GM23338 (cell line): ENCODE data around the gene STAT5B. TPM values are rescaled to one million over a fixed set of nuclear protein-coding genes. Genes with fewer than 3 reads are reported as not detected.

ENCODE experiments used
- ATAC-seq: fragments of 200-7000 bp; cut with Tn5 transposase; 3 replicates; pipeline ENCODE4 v1.9.1; 2020
- DNase-seq: peaks from one replicate; pipeline ENCODE4 v3.0.0-alpha.2; 2015; ENCODE audit warnings: low spot score
- H2AFZ ChIP-seq: fragments of 200-600 bp; sonication (generic); 2 replicates; pipeline ENCODE4 v1.8.0; 2016; ENCODE audit warnings: antibody characterized with exemption, mild to moderate bottlenecking, moderate library complexity
- H3F3A ChIP-seq: fragments of 200-600 bp; sonication (generic); replicated peaks from 2 replicates; pipeline ENCODE4 v1.8.0; 2017; ENCODE audit warnings: antibody characterized with exemption, mixed run types, low read depth
- H3K27ac ChIP-seq: fragments of 200-600 bp; sonication (generic); 2 replicates; pipeline ENCODE4 v1.6.1; 2016; ENCODE audit warnings: low read depth
- H3K27me3 ChIP-seq: fragments of 200-600 bp; sonication (generic); 2 replicates; pipeline ENCODE4 v1.8.0; 2016; ENCODE audit warnings: mild to moderate bottlenecking, mixed run types, moderate library complexity; ENCODE audit not compliant: insufficient read depth
- H3K36me3 ChIP-seq: fragments of 200-600 bp; sonication (generic); 2 replicates; pipeline ENCODE4 v1.8.0; 2016; ENCODE audit warnings: mild to moderate bottlenecking; ENCODE audit not compliant: insufficient read depth
- H3K4me1 ChIP-seq: fragments of 200-600 bp; sonication (generic); 2 replicates; pipeline ENCODE4 v1.8.0; 2016; ENCODE audit warnings: mild to moderate bottlenecking, moderate library complexity; ENCODE audit not compliant: insufficient read depth
- H3K4me2 ChIP-seq: fragments of 200-600 bp; sonication (generic); 2 replicates; pipeline ENCODE4 v1.7.1; 2017; ENCODE audit warnings: mixed run types
- H3K4me3 ChIP-seq: fragments of 200-600 bp; sonication (generic); 2 replicates; pipeline ENCODE4 v1.6.1; 2016; ENCODE audit warnings: mixed run types
- H3K79me2 ChIP-seq: fragments of 200-600 bp; sonication (generic); replicated peaks from 2 replicates; pipeline ENCODE4 v1.8.0; 2017; ENCODE audit warnings: mild to moderate bottlenecking; ENCODE audit not compliant: insufficient read depth
- H3K9me2 ChIP-seq: fragments of 200-600 bp; sonication (generic); 2 replicates; pipeline ENCODE4 v1.8.0; 2017; ENCODE audit not compliant: insufficient read depth
- H4K20me1 ChIP-seq: fragments of 200-600 bp; sonication (generic); replicated peaks from 2 replicates; pipeline ENCODE4 v1.8.0; 2017; ENCODE audit warnings: mild to moderate bottlenecking; ENCODE audit not compliant: insufficient read depth
- H3K27ac Mint-ChIP-seq: 2 replicates; pipeline ENCODE4 v1.8.0; 2020; ENCODE audit warnings: inconsistent platforms, mild to moderate bottlenecking, moderate library complexity, mixed read lengths
- H3K27me3 Mint-ChIP-seq: 3 replicates; pipeline ENCODE4 v1.8.0; 2022; ENCODE audit warnings: low read depth, mild to moderate bottlenecking, moderate library complexity, mixed read lengths, inconsistent platforms; ENCODE audit not compliant: insufficient read depth, poor library complexity
- H3K36me3 Mint-ChIP-seq: 3 replicates; pipeline ENCODE4 v1.8.0; 2021; ENCODE audit warnings: low read depth, mild to moderate bottlenecking, inconsistent platforms, moderate library complexity, mixed read lengths
- H3K4me1 Mint-ChIP-seq: 3 replicates; pipeline ENCODE4 v1.8.0; 2020; ENCODE audit warnings: mild to moderate bottlenecking, inconsistent platforms, mixed read lengths
- H3K4me3 Mint-ChIP-seq: 3 replicates; pipeline ENCODE4 v1.8.0; 2021; ENCODE audit warnings: moderate library complexity, mild to moderate bottlenecking, inconsistent platforms, mixed read lengths
- H3K9me3 Mint-ChIP-seq: 3 replicates; pipeline ENCODE4 v1.8.0; 2020; ENCODE audit warnings: moderate library complexity, mild to moderate bottlenecking, inconsistent platforms, mixed read lengths
- CREB1 ChIP-seq: fragments of 250-450 bp; sonication (Bioruptor Pico); IDR thresholded peaks from 2 replicates; pipeline ENCODE4 v1.5.0; 2020; ENCODE audit warnings: low read depth, mild to moderate bottlenecking, moderate library complexity
- EZH2phosphoT487 ChIP-seq: fragments of 200-600 bp; sonication (generic); IDR thresholded peaks from one replicate; pipeline ENCODE4 v1.8.1; 2018; ENCODE audit warnings: antibody characterized with exemption; ENCODE audit not compliant: unreplicated experiment
- JUNB ChIP-seq: IDR thresholded peaks from one replicate; pipeline ENCODE4 v1.6.1; 2016; ENCODE audit warnings: antibody characterized with exemption; ENCODE audit not compliant: unreplicated experiment
- NANOG ChIP-seq: IDR thresholded peaks from 2 replicates; pipeline ENCODE4 v1.6.1; 2016; ENCODE audit warnings: antibody characterized with exemption, borderline replicate concordance
- POLR2AphosphoS5 ChIP-seq: IDR thresholded peaks from 2 replicates; pipeline ENCODE4 v1.6.1; 2016; ENCODE audit warnings: antibody characterized with exemption, low read depth
- STAT1 ChIP-seq: IDR thresholded peaks from one replicate; pipeline ENCODE4 v1.6.1; 2016; ENCODE audit warnings: antibody characterized with exemption; ENCODE audit not compliant: unreplicated experiment
- ZNF114 ChIP-seq: fragments of 250-450 bp; sonication (Bioruptor Pico); IDR thresholded peaks from 2 replicates; pipeline ENCODE4 v1.5.0; 2020; ENCODE audit warnings: mild to moderate bottlenecking, moderate library complexity
- polyA plus RNA-seq: library from polyadenylated mRNA; unstranded; fragments of >200 nt; fragmentation: Nextera tagmentation; extraction: Ambion mirVana; gene quantifications from 2 replicates; pipeline ENCODE4 v1.2.1, GENCODE V29; 2016
- total RNA-seq: library from RNA; depleted of rRNA; stranded (reverse); fragments of >200 nt; shearing (Covaris generic); gene quantifications from 2 replicates; pipeline ENCODE4 v1.2.3, GENCODE V29; 2014
- TF ChIP-seq, protein P1 (sequence below): fragments of 250-450 bp; sonication (Bioruptor Pico); IDR thresholded peaks from 2 replicates; pipeline ENCODE4 v1.5.0; 2020; ENCODE audit warnings: mild to moderate bottlenecking, moderate library complexity
- TF ChIP-seq, protein P2 (sequence below): IDR thresholded peaks from 2 replicates; pipeline ENCODE4 v1.6.1; 2016; ENCODE audit warnings: antibody characterized with exemption
- TF ChIP-seq, protein P3 (sequence below): IDR thresholded peaks from one replicate; pipeline ENCODE4 v1.6.1; 2018; ENCODE audit warnings: antibody characterized with exemption; ENCODE audit not compliant: unreplicated experiment

The STAT5B gene
- total and polyA plus RNA-seq, 2 experiments from 2014 or later = 13.9 to 60.5 TPM

DNA sequence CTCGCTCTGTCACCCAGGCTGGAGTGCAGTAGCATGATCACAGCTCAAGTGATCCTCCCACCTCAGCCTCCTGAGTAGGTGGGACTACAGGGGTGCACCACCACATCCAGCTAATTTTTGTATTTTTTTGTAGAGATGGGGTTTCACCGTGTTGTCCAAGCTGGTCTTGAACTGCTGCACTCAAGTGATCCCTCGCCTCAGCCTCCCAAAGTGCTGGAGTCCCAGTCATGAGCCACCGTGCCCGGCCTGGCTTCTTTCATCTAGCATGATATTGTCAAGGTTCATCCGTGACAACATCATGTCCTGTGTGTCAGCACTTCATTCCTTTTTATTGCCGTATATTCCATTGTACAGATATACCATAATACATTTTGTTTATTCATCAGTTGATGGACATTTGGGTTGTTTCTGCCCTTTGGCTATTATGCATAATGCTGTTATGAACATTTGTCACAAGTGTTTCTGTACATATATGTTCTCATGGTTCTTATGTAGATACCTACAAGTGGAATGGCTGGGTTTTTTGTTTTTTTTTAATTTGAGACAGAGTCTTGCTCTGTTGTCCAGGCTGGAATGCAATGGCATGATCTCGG, 78.5 kb downstream of the STAT5B start:
- Histone ChIP-seq H4K20me1 (no peaks in the 10 kb centered on the region), H3K36me3 (no peaks in the 10 kb centered on the region), H3K4me1 (peaks cover 5% of the 10 kb centered on the region), H2AFZ (no peak overlapping the region), H3F3A (0 out of 2 replicates have a peak, but pooled peaks cover 9% of the 10 kb centered on the region), H3K9me2 (no peaks in the 10 kb centered on the region), H3K4me3 (no peak overlapping the region), H3K27ac (no peak overlapping the region), H3K79me2 (no peaks in the 10 kb centered on the region), H3K4me2 (no peak overlapping the region), H3K27me3 (no peaks in the 10 kb centered on the region)
- peaks cover 13% of the 10 kb centered on the region for H3K4me1 Mint-ChIP-seq
- no peak for TF ChIP-seq STAT1
- no peak for TF ChIP-seq CREB1
- TF ChIP-seq ZNF114 (CRISPR knock-in tag) = no peak
- TF ChIP-seq JUNB = no peak
- no peak for TF ChIP-seq NANOG
- TF ChIP-seq, protein P1, sequence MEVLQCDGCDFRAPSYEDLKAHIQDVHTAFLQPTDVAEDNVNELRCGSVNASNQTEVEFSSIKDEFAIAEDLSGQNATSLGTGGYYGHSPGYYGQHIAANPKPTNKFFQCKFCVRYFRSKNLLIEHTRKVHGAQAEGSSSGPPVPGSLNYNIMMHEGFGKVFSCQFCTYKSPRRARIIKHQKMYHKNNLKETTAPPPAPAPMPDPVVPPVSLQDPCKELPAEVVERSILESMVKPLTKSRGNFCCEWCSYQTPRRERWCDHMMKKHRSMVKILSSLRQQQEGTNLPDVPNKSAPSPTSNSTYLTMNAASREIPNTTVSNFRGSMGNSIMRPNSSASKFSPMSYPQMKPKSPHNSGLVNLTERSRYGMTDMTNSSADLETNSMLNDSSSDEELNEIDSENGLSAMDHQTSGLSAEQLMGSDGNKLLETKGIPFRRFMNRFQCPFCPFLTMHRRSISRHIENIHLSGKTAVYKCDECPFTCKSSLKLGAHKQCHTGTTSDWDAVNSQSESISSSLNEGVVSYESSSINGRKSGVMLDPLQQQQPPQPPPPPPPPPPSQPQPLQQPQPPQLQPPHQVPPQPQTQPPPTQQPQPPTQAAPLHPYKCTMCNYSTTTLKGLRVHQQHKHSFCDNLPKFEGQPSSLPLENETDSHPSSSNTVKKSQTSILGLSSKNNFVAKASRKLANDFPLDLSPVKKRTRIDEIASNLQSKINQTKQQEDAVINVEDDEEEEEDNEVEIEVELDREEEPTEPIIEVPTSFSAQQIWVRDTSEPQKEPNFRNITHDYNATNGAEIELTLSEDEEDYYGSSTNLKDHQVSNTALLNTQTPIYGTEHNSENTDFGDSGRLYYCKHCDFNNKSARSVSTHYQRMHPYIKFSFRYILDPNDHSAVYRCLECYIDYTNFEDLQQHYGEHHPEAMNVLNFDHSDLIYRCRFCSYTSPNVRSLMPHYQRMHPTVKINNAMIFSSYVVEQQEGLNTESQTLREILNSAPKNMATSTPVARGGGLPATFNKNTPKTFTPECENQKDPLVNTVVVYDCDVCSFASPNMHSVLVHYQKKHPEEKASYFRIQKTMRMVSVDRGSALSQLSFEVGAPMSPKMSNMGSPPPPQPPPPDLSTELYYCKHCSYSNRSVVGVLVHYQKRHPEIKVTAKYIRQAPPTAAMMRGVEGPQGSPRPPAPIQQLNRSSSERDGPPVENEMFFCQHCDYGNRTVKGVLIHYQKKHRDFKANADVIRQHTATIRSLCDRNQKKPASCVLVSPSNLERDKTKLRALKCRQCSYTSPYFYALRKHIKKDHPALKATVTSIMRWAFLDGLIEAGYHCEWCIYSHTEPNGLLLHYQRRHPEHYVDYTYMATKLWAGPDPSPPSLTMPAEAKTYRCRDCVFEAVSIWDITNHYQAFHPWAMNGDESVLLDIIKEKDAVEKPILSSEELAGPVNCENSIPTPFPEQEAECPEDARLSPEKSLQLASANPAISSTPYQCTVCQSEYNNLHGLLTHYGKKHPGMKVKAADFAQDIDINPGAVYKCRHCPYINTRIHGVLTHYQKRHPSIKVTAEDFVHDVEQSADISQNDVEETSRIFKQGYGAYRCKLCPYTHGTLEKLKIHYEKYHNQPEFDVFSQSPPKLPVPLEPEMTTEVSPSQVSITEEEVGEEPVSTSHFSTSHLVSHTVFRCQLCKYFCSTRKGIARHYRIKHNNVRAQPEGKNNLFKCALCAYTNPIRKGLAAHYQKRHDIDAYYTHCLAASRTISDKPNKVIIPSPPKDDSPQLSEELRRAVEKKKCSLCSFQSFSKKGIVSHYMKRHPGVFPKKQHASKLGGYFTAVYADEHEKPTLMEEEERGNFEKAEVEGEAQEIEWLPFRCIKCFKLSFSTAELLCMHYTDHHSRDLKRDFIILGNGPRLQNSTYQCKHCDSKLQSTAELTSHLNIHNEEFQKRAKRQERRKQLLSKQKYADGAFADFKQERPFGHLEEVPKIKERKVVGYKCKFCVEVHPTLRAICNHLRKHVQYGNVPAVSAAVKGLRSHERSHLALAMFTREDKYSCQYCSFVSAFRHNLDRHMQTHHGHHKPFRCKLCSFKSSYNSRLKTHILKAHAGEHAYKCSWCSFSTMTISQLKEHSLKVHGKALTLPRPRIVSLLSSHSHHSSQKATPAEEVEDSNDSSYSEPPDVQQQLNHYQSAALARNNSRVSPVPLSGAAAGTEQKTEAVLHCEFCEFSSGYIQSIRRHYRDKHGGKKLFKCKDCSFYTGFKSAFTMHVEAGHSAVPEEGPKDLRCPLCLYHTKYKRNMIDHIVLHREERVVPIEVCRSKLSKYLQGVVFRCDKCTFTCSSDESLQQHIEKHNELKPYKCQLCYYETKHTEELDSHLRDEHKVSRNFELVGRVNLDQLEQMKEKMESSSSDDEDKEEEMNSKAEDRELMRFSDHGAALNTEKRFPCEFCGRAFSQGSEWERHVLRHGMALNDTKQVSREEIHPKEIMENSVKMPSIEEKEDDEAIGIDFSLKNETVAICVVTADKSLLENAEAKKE (CRISPR knock-in tag) = no peak
- TF ChIP-seq POLR2AphosphoS5 = no peak
- TF ChIP-seq EZH2phosphoT487 = no peak
- TF ChIP-seq, protein P2, sequence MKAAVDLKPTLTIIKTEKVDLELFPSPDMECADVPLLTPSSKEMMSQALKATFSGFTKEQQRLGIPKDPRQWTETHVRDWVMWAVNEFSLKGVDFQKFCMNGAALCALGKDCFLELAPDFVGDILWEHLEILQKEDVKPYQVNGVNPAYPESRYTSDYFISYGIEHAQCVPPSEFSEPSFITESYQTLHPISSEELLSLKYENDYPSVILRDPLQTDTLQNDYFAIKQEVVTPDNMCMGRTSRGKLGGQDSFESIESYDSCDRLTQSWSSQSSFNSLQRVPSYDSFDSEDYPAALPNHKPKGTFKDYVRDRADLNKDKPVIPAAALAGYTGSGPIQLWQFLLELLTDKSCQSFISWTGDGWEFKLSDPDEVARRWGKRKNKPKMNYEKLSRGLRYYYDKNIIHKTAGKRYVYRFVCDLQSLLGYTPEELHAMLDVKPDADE = no peak
- TF ChIP-seq, protein P3, sequence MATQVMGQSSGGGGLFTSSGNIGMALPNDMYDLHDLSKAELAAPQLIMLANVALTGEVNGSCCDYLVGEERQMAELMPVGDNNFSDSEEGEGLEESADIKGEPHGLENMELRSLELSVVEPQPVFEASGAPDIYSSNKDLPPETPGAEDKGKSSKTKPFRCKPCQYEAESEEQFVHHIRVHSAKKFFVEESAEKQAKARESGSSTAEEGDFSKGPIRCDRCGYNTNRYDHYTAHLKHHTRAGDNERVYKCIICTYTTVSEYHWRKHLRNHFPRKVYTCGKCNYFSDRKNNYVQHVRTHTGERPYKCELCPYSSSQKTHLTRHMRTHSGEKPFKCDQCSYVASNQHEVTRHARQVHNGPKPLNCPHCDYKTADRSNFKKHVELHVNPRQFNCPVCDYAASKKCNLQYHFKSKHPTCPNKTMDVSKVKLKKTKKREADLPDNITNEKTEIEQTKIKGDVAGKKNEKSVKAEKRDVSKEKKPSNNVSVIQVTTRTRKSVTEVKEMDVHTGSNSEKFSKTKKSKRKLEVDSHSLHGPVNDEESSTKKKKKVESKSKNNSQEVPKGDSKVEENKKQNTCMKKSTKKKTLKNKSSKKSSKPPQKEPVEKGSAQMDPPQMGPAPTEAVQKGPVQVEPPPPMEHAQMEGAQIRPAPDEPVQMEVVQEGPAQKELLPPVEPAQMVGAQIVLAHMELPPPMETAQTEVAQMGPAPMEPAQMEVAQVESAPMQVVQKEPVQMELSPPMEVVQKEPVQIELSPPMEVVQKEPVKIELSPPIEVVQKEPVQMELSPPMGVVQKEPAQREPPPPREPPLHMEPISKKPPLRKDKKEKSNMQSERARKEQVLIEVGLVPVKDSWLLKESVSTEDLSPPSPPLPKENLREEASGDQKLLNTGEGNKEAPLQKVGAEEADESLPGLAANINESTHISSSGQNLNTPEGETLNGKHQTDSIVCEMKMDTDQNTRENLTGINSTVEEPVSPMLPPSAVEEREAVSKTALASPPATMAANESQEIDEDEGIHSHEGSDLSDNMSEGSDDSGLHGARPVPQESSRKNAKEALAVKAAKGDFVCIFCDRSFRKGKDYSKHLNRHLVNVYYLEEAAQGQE = no peak
- ATAC-seq (no peak), DNase-seq (no peak)
- no peak overlapping the region for H3K4me3 Mint-ChIP-seq
- peaks cover 8% of the 10 kb centered on the region for H3K27me3 Mint-ChIP-seq
- no peak overlapping the region for H3K27ac Mint-ChIP-seq
- H3K9me3 Mint-ChIP-seq = no peaks in the 10 kb centered on the region
- peaks cover 10% of the 10 kb centered on the region; the same call in 1 of the 3 replicates for H3K36me3 Mint-ChIP-seq
